Keratinocyte (primary cell): ENCODE measurements around the gene ASF1B.

Experiments used
- EZH2 ChIP-seq: IDR thresholded peaks from one replicate; pipeline ENCODE4 v1.6.1; 2012; ENCODE audit warnings: inconsistent platforms, mild to moderate bottlenecking, low read length, moderate library complexity
- TF ChIP-seq, protein P1 (sequence below), 3 experiments: IDR thresholded peaks in 1 of 3; conservative IDR thresholded peaks in 1 of 3; optimal IDR thresholded peaks in 1 of 3; 2 replicates in 2 of 3; 3 replicates in 1 of 3; pipeline versions ENCODE3 to v1.5.1; 2011; ENCODE audit warnings: low read length in 3 of 3, mild to moderate bottlenecking in 3 of 3, moderate library complexity in 2 of 3, control low read depth in 1 of 3, inconsistent platforms in 1 of 3; ENCODE audit not compliant: insufficient read depth in 2 of 3; ENCODE audit errors: extremely low read depth in 1 of 3

DNA sequence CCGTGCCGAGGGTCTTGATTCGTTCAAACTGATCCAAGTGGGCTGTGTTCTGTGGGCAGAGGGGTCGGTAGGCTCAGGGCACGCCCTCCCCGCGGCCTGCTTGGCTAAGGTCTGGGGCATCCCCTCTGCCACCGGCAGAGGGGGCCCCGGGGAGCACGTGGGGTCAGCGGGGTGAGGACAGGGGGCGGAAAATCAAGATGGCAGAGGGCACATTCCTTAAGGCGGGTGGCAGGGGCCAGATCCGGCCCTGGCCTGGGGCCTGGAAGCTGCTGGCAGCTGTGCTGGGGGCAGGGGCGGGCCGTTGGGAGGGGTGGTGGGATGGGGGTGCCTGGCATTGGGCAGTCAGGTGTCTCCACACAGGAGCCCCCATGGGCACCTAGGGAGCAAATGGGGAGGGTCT lies 29.5 kb downstream of the ASF1B start:
- TF ChIP-seq, protein P1, sequence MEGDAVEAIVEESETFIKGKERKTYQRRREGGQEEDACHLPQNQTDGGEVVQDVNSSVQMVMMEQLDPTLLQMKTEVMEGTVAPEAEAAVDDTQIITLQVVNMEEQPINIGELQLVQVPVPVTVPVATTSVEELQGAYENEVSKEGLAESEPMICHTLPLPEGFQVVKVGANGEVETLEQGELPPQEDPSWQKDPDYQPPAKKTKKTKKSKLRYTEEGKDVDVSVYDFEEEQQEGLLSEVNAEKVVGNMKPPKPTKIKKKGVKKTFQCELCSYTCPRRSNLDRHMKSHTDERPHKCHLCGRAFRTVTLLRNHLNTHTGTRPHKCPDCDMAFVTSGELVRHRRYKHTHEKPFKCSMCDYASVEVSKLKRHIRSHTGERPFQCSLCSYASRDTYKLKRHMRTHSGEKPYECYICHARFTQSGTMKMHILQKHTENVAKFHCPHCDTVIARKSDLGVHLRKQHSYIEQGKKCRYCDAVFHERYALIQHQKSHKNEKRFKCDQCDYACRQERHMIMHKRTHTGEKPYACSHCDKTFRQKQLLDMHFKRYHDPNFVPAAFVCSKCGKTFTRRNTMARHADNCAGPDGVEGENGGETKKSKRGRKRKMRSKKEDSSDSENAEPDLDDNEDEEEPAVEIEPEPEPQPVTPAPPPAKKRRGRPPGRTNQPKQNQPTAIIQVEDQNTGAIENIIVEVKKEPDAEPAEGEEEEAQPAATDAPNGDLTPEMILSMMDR (optimal IDR thresholded peaks at IDR 0.05 in 1 of 3, IDR thresholded peaks at IDR 0.05 in 1 of 3, conservative IDR thresholded peaks at IDR 0.05 in 1 of 3; ENCODE audit: extremely low read depth in 1 of 3, insufficient read depth in 2 of 3, low read length in 3 of 3): no peak
- TF ChIP-seq EZH2: no peak
